CD4-positive, alpha-beta T cell treated with Interleukin-1 beta for 1 hour (primary cell): ENCODE measurements around the gene SLC25A51.
"Not testable (repeated sequence)": the region's sequence is repeated elsewhere in the genome, so short reads cannot be mapped to it uniquely, and the experiment has no call there.

Experiments used
- DNase-seq, 2 donors: peaks; one replicate each; pipeline ENCODE4 v3.0.0-alpha.2; 2020 to 2022

The SLC25A51 gene

DNA sequence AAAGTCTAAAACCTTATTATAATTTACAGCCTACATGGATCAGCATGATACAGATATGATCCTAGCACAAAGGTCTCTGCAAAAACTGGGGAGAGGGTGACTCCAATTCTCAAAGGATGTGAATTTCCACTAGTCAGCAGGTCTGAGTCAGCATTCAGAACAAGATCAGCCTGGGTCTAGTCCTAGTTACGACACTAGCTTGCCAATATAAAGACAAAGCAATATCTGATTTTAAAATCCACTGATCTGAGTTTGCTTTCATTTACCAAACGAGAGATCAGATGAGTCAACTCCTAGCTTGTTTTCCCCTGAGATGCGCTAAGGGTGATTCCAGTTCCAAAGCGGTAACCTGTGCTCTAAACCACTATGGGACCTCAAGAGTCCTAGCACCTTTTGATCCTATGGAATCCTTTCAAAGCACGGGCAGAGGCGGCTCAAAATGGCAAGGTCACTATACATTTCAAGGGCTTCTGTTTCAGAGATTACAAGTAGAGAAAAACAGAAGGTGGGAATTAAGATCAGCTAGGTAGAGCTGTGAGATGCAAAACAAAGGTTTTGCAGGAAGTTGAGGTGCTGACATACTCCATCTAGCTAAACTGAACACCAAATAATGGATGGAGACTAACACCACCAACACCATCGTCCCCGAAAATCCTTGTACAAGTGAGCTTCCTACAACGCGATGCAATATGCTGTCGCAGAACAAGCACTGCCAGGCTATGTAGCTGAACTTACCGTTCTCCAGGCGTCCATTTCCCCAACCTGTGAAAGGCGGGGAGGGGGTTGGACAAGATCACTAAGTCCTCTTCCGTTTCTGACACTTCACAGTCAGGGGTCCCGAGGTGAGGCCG lies 906 bp downstream of the SLC25A51 start:
- peak in 1 of 2 donors; percentile 6 for DNase-seq

- no peak for DNase-seq
Observed at GRCh38 chr9:37902131-37902530, 1.8 kb downstream of the SLC25A51 start.

GRCh38 chr9:37899041-37899440 lies 4.9 kb downstream of the SLC25A51 start:
- DNase-seq: no peak

- no peak for DNase-seq
Observed at GRCh38 chr9:37897665-37898064, 6.3 kb downstream of the SLC25A51 start.

GRCh38 chr9:37892063-37892462 lies 11.9 kb downstream of the SLC25A51 start:
- DNase-seq: no peak

DNA sequence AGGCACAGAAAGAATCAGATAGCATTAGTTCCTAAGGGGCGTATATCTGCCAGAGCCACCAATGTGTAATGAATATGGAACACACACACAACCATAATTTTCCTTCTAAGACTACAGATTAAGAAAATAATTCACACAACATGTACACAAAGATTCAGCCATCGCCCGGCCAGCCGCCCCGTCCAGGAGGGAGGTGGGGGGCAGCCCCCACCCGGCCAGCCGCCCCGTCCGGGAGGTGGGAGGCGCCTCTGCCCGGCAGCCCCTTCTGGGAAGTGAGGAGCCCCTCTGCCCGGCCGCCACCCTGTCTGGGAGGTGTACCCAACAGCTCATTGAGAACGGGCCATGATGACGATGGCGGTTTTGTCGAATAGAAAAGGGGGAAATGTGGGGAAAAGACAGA lies 12.9 kb downstream of the SLC25A51 start:
- DNase-seq: not testable (repeated sequence)

DNA sequence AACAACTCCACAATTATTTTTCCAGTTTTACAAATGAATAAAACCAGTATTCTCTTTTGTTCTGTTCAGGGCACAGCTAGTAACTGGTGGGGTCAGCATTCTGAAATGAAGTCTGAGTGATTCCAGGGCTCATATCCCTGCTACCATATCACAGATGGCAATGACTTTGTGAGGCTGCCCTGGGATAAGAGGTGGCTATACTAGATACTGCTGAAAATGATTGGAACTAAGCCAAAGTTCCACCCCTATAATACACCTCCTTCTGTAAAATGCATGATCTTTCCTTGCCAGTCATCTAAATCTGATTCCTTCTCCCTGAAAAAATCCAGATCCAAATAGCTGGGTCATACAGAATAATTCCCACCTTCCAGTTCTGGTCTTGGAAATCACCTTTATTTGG lies 14.4 kb downstream of the SLC25A51 start:
- no peak for DNase-seq

DNA sequence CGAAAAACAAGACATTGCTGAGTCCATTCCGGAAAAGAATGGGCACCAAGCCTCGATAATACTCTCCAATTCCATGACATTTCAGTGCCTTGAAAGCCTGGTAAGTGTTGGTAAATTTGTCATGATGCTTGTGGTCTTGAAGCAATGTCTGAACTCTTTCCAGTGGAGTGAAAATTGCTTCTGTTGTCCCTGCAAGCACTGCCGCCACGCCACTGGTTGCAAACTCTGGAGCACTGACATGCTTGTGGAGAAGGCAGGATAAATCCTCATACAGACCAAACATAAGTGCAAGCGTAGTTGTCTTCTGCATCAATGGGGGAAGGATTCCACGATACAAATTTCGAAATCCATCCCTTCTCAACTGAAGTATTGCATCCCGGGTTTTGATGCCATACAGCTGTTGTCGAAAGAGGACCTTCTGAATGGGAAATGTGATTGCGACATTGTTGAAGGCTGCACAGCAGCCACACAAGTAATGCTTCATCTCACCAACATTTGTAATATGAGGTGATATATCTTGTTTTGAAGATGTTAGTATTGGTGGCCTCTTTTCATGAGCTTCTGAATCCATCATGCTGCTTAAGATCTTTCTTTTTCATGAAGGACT lies 15.8 kb downstream of the SLC25A51 start:
- DNase-seq: not testable (repeated sequence)

GRCh38 chr9:37880916-37881479 lies 22.9 kb downstream of the SLC25A51 start:
- no peak for DNase-seq

DNA sequence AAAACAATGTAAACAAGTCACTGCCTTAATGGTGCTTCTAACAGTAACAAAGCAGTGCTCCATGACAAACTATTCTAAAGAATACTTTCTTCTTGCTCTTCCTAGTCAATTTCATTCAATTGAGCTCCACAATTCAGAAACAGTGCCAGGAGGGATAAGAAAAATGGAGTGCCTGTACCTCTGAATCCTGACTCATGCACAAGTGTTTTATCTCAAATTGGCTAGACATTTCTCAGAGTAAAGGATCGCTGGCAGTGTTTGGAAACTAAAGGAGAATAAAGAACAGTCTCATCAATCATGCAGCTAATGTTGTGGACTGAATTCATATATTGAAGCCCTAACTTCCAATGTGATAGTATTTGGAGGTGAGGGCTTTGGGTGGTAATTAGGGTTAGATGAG lies 27.6 kb downstream of the SLC25A51 start:
- DNase-seq: no peak

DNA sequence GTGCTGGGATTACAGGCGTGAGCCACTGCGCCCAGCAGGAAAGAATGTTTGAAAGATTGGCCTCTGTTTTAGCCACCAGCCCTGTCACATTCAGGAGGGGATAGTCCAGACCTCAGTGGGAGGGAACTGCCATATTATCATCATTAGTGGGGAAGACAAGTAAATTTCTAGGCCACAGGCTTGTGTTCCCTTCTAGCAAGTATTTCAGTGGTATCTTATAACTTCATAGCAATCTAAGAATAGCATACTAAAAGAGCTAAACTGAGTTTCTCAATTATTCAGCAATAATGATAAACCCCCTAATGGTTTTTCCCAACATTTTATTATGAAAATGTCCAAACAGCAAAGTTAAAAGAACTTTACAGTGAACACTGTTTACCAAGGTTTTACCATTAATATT lies 30.0 kb downstream of the SLC25A51 start:
- DNase-seq: no peak

- no peak for DNase-seq
Observed at GRCh38 chr9:37870799-37871176, 33.1 kb downstream of the SLC25A51 start.

DNA sequence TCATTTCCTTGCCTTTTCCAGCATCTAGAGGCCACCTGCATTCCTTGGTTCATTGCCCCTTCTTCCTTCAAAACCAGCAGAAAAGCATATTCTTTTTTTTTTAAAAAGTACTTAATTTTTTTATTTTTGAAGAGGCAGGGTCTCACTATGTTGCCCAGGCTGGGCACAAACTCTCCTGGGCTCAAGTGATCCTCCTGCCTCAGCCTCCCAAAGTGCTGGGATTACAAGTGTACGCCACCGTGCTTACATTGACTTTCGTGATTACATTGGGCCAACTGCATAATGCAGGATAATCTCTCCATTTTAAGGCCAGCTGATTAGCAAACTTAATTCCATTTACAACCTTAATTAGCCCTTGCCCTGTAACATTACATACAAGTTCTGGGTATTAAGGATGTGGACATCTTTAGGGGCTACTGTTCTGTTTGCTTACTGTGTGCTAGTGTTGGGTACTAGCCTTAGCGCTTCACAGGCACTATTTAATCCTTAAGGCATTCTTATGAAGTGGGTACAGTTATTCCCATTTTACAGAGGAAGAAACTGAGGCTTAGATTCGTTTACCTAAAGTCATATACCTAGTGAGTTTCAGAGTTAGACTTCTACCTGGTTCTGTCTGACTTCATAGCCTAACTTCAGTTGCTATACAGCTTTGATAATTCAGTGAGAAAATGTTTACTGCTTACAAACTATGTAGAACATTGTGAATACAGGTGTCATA lies 33.7 kb downstream of the SLC25A51 start:
- no peak for DNase-seq

- DNase-seq: no peak
Observed at GRCh38 chr9:37862530-37862929, 41.4 kb downstream of the SLC25A51 start.

- no peak for DNase-seq
Observed at GRCh38 chr9:37859043-37859442, 44.9 kb downstream of the SLC25A51 start.

DNA sequence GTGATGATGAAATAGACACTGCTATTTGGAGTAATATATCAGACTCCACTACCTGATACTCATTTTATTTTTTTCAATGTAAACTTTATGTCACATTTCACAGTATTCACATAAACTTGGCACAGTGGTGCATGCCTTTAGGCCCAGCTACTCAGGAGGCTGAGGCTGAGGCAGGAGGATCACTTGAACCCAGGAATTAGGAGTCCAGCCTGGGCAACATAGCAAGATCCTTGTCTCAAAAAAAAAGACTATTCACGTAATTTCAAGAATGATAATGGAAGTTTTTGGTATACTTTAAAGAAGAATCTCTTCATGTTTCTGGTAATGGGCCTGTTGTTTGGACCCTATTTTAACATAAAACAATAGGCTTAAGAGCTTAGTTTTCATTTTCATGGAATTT lies 47.4 kb downstream of the SLC25A51 start:
- DNase-seq: no peak

DNA sequence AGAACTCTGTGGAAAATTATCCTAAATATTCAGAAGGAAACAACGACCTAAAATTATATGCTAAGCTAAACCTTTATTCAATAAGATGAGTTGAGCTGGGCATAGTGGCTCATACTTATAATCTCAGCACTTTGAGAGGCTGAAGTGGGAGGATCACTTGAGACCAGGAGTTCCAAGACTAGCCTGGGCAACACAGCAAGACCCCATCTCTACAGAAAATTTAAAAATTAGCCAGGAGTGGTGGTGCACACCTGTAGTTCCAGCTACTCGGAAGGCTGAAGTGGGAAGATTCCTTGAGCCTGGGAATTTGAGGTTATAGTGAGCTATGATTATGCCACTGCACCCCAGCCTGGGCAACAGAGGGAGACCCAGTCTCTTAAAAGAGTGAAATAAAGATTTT lies 51.7 kb downstream of the SLC25A51 start:
- no peak for DNase-seq

DNA sequence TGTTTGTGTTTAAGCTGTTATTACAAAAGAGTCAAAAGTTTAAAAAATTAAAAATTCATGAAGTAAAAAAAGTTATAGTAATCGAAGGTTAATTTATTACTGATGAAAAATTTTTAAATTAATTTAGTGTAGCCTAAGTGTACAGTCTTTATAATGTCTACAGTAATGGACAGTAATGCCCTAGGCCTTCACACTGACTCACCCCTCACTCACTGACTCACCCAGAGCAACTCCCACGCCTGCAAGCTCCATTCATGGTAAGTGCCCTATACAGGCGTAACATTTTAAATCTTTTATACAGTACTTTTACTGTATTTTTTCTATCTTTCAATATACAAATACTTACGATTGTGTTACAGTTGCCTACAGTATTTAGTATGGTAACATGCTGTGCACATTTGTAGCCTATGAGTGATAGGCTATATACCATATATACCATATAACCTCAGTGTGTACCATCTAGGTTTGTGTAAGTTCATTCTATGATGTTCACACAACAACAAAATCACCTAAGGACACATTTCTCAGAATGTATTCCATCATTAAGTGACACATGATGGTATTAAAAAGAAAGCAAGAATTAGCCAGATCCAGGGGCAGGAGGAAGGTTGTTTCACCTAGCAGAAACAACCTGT lies 63.2 kb downstream of the SLC25A51 start:
- no peak for DNase-seq

- DNase-seq: no peak
Observed at GRCh38 chr9:37839496-37840461, 64.1 kb downstream of the SLC25A51 start.
